Eye (tissue), 1 donor: ENCODE measurements around the gene CNTNAP1.
"Not testable (repeated sequence)": the region's sequence is repeated elsewhere in the genome, so short reads cannot be mapped to it uniquely, and the experiment has no call there.

Source experiments
- DNase-seq: peaks from one replicate; pipeline ENCODE4 v3.0.0-alpha.2; 2015

The CNTNAP1 gene

DNA sequence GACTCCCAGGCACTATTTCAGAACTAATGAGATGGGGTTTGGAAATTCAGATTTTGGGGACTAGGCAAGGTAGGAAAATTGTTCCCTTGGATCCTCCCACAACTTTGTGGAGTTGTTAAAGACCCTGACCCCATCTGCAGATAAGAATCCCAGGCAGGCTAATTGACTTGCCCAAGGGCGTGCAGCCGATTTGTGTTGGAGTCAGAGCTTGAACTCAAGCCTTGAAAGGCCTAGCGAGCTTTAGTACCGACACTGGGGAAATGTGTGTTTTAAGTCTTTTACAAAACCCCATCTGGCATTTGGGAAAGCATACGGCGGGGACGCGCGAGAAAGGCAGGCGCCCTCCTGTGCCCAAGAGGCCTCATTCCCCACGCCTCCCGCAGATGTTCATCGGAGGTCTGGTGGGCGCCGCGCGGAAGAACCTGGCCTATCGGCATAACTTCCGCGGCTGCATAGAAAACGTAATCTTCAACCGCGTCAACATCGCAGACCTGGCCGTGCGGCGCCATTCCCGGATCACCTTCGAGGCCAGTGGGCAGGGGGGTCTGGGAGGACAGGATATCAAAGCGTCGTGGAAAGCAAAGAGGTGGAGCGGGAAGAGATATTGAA is 4.3 kb downstream of the CNTNAP1 start:
- DNase-seq: peak; percentile 49

DNA sequence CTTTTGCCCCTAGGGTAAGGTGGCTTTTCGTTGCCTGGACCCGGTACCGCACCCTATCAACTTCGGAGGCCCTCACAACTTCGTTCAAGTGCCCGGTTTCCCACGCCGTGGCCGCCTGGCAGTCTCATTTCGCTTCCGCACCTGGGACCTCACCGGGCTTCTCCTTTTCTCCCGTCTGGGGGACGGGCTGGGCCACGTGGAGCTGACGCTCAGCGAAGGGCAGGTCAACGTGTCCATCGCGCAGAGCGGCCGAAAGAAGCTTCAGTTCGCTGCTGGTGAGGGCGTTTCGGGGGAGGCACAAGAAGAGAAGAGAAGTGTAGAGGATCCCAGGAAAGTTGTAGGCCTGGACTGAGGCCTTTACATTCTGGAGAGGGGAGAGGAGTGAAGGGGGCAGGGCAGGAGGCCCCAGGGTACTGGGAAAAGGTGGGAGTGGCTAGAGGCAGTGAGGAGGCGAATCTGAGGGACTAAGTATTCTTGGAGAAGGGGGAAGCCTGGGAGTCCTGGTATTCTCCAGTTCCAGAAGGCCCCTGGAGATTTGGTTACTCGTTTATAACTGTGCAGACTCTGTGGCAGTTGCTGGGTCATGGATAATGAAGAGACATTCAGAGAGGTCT is 5.5 kb downstream of the CNTNAP1 start:
- DNase-seq: peak; percentile 26

- DNase-seq: no peak
These were observed 8.3 kb downstream of the CNTNAP1 start for GRCh38 chr17:42690596-42690995.

DNA sequence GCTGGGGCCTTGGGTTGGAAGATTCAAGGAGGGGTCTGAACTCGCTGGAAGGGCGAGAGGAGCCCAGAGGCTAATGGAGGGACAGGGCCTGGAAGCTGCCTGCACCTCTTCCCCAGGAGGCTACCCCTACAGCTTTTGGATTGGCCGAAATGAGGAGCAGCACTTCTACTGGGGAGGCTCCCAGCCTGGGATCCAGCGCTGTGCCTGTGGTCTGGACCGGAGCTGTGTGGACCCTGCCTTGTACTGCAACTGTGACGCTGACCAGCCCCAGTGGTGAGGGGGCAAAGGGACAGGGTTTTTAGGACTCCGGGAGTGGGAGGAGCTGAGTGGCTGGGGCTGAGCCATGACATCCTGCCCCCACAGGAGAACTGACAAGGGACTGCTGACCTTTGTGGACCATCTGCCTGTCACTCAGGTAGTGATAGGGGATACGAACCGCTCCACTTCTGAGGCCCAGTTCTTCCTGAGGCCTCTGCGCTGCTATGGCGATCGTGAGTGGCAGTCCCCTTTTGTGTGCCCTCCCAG is 8.8 kb downstream of the CNTNAP1 start:
- no peak for DNase-seq

DNA sequence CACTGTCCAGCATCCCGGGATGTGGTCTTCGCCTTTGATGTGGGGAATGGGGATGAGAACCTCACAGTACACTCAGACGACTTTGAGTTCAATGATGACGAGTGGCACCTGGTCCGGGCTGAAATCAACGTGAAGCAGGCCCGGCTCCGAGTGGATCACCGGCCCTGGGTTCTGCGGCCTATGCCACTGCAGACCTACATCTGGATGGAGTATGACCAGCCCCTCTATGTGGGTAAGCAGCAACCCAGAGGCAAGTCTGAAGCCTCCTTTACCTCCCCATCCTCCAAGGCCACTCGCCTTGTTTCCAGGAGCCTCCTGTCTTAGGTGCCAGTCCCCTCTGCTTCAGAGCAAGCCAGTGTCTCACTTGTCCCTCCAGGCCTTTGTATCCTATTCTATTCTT is 10.2 kb downstream of the CNTNAP1 start:
- no peak for DNase-seq

DNA sequence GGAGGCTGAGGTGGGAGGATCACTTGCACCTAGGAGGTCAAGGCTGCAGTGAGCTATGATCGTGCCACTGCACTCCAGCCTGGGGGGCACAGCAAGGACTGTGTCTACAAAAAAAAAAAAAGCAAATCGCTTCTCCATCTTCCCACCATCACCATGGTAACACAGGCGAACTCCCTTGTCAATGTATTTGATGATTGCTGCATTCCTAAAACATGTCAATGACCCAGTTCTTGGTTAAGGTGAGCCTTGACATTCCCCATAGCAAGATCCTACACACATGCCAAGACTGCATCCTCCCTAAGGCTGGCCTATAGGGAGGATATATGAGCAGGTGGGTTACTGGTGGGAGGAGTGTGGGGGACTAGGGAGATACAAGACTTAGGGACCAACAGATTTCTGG is 12.2 kb downstream of the CNTNAP1 start:
- DNase-seq: no peak

DNA sequence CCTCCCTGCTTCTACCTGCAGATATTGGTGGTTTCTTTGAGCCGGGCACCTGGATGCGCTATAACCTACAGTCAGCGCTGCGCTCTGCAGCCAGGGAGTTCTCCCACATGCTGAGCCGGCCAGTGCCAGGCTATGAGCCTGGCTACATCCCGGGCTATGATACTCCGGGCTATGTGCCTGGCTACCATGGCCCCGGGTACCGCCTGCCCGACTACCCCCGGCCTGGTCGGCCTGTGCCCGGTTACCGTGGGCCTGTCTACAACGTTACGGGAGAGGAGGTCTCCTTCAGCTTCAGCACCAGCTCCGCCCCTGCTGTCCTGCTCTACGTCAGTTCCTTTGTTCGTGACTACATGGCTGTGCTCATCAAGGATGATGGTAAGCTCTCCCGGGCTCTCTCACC is 13.2 kb downstream of the CNTNAP1 start:
- no peak for DNase-seq

GRCh38 chr17:42697108-42697811 is 14.9 kb downstream of the CNTNAP1 start:
- DNase-seq: no peak

DNA sequence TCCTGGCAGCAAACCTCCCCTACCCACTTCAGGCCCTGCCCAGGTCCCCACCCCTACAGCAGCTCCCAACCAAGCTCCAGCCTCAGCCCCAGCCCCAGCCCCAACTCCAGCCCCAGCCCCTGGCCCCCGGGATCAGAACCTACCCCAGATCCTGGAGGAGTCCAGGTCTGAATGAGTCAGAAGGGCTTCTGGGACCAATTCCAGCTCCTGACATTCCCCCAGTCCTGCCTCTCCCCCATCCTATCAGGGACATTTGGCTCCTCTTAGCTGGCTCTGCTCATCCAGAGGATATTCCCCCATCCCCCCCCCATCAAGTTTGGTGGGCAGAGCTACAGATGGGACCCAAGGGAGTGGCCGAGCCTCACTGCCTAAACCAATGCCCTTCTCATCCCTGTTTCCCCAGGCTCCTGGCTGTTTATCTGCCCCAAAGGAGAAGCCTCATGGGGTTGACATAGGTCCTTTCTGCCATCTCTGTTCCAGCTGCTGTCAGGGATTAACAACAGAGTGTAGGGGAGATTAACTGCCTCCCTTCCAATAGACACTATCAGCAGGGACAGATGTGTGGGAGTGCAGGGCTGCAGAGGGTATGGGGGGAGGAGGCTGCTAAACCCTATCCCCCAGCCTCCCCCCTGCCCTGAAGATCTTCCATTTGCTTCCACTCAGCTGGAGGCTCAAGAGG is 16.5 kb downstream of the CNTNAP1 start:
- no peak for DNase-seq

DNA sequence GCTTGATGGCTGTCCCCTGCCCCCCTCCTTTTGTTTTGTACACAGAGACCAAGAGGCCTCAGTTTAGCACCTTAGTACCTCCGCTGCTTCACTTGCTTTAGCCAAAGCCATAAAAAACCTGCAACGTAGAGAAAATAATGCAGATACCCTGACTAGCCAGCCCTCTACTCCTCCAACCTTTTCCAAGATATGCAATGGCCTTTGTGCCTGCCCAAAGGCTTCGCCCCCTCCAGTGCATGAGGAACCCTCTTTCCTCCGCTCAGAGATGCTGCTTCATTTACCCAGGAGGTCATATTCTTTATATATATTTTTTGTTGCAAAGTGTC is 17.0 kb downstream of the CNTNAP1 start:
- DNase-seq: no peak

DNA sequence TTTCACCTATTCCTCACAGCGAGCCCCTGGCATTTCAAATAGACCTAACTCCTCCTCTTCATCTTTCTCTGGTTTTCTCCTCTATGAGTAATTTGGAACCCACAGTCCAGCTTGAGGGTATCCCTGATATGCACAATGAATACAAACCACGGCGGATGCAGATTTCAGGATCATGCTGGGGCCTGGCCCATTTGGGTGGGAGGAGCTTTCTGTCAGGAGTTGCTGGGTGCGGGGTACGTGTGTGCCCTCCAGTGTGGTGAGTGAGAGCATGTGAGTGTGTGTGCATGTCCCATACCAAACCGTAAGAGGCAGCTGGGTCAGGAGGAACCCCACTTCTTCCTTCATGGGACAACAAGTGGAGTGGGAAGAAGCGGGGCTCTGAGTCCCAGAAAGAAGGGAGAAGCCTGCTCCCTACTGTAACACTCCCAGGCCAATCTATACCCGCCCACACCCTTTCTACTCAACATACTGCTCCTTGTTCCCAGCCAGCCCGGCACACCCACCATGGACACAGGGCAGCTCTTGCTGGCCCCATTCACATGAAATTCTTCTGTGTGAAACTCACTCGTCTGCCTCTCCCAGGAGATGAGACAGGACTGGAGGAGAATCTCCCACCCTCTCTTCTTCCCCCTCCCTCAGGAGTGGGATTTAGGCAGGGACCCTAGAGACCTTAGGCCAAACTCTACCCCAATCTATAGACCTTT is 18.4 kb downstream of the CNTNAP1 start:
- DNase-seq: no peak

DNA sequence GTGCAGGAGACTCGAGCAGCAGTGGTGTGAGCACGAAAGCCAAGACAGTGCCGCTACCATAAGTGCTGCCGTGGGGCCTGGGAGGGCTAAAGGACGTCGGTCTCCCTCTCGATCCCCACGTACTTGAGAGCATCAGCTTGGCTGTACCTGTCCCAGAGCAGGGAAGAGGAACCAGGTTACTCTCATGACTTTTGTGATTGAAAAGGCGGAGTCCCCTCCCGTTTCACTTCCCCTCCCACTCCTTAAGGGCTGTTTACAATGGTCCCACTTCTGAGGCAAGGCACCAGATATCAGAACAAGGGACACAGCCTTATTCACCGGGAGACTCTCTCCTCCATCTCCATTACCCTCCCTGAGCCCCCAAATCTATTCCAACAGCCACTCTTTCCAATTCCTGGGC is 20.1 kb downstream of the CNTNAP1 start:
- no peak for DNase-seq

DNA sequence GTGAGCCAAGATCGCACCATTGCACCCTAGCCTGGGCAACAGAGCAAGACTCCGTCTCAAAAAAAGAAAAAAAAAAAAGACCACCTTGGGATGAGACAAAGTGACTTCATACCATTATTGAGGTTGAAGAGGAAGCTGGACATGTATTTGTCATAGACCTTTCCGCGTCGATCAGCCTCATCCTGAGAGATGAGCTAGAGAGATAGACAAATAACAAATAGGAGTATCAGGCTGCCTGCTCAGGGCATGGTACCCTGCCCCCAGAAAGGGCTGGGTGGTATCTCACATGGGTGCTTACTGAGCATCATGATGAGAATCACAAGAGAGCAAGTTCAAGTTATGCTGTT is 22.1 kb downstream of the CNTNAP1 start:
- no peak for DNase-seq

GRCh38 chr17:42704837-42705494 is 22.6 kb downstream of the CNTNAP1 start:
- DNase-seq: no peak

- no peak for DNase-seq
These were observed 24.4 kb downstream of the CNTNAP1 start for GRCh38 chr17:42706732-42707131.

GRCh38 chr17:42708588-42708987 is 26.3 kb downstream of the CNTNAP1 start:
- DNase-seq: no peak

- no peak for DNase-seq
These were observed 27.2 kb downstream of the CNTNAP1 start for GRCh38 chr17:42709561-42709960.

DNA sequence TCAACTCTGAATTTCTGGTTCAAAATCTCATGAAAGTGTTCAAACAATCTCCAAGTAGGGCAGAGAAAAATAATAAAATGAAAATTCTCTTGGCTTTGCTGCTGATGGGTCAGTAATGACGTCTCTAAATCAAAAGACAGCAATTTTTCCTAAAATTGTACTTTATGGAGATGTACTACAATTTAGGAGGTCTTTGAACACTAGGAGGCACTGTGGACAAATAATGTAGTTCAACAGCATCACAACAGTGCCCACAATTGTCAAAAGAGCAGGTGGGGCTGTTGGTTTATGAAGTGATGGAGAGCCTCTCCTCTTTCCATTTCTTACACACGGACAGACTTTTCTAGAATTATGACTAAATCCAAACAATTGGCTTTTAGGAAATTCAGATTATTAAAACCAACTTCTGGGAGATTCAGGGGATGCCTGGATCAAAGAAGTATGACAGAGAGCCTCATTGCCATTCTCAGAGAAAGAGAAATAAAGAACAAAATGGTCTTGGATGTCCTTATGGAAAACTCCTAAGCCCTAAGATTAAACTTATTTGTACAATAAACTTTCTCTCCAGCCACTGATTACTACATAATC is 38.8 kb downstream of the CNTNAP1 start:
- peak; percentile 90 for DNase-seq

GRCh38 chr17:42723636-42724035 is 41.3 kb downstream of the CNTNAP1 start:
- no peak for DNase-seq

DNA sequence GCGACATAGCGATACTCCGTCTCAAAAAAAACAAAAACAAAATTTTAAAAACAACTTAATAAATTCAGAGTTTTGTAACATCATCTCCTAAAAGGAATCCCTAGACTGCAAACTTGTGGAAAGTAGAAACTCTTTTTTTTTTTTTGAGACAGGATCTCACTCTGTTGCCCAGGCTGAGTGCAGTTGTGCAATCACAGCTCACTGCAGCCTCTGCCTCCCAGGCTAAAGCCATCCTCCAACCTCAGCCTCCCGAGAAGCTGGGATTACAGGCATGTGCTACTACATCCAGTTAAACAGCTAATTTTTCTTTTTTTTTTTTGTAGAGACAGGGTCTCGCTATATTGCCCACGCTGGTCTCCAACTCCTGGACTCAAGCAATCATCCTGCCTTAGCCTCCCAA is 42.8 kb downstream of the CNTNAP1 start:
- DNase-seq: no peak

GRCh38 chr17:42740699-42741098 is 58.4 kb downstream of the CNTNAP1 start:
- DNase-seq: no peak

GRCh38 chr17:42742916-42743315 is 60.6 kb downstream of the CNTNAP1 start:
- not testable (repeated sequence) for DNase-seq
